Measurements from ENCODE around the gene GJC2.

GJC2 gene

DNA sequence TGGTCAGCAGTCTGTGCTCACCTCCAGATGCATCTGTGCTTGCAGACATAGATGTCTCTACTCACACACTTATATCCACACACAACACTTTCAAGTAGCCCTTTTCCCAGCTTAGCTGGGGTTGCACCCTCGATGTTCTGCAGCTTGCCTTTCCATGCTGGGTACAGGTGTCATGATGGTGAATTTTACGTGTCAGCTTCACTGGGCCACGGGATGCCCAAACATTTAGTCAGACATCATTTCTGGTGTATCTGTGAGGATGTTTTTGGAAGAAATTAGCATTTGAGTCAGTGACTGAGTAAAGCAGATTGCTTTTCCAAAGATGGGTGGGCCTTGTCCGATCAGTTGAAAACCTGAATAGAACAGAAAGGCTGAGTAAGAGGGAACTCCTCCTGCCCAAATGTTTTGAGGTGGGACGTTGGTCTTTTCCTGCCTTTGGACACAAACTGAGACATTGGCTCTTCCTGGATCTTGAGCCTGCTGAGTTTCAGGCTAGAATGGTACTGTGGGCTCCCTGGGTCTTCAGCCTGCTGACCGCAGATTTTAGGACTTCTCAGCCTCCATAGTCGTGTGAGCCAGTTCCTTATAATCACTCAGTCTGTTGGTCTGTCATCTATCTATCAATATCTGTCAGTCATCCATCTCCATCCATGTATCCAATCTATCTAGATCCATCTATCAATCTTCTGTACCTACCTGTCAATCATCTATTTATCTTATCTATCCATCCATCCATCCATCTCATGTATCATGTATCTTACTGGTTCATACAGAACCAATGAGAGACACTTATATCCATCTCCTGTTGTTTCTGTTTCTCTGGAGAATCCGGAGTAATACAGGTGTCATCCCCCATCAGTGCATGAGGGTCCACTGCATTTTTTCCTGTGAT lies 45.4 kb downstream of the GJC2 start:
- DNase-seq: no peak

DNA sequence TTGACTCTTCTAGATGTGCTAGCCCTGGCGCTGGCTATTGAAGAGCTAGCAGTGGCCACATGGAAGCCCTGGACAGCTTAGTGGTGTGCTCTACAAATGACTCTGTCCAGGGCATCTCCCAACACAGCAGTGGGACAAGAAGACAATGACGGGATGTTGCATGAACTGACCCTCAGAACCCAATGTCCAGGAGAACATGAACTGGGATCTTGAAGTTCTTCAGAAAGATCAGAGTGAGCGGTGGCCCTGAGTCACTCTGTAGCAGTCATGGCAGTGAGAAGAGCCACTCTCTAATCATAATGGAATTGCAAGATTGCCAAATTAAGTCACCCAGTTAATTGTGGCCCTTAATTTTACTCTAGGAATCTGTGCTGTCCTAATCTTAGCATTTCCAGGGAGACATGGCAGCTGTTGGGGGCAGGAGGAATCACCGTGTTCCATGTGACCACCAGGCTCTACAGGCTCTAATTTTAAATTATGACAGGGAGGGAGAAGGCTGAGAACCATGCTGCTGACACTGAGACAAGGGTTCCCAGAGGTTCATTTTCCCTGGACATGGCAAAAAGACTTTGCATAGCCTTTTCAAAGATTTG lies 47.9 kb downstream of the GJC2 start:
- no peak for DNase-seq

DNA sequence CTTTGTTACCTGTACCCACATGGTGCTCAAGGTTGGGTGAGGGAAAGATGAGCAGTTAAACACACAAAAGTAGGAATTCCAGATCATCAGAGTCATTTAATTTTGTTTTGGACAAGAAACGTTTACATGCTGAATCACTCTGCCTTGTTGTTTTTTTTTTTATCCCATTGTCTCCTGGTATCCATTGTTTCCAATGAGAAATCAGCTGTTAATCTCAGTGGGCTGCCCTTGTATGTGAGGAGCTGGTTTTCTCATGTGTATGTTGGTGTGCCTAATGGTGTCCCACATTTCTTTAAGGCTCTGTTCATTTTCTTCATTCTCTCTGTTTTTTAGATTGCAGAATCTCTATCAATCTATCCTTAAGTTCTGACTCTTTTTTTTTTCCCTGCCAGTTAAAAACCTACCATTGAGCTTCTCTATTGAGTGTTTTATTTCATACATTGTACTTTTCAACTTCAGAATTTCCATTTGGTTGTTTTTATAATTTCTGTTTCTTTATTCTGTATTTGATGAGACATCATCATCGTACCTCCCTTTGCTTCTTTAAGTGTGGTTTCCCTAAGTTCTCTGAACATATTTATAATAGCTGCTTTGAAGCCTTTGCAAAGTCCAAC lies 49.4 kb downstream of the GJC2 start:
- DNase-seq: no peak

DNA sequence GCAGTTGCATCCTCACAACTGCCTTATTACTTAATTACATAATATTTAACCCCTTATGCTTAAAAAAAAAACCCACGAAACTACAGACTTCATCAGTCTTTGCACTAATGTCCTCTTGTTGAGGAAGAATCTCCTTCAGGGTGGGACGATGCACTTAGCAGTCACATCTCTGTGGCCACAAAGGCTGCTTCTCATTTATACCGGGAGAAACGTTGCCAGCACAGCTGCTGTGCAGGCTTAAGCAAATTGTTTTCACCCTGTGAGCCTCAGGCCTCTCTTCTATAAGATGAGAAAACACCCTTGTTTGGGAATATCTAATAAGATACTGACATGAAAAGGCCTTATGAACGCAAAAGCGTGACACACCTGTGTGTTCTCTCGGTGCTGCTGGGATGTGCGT lies 55.2 kb downstream of the GJC2 start:
- no peak for DNase-seq

DNA sequence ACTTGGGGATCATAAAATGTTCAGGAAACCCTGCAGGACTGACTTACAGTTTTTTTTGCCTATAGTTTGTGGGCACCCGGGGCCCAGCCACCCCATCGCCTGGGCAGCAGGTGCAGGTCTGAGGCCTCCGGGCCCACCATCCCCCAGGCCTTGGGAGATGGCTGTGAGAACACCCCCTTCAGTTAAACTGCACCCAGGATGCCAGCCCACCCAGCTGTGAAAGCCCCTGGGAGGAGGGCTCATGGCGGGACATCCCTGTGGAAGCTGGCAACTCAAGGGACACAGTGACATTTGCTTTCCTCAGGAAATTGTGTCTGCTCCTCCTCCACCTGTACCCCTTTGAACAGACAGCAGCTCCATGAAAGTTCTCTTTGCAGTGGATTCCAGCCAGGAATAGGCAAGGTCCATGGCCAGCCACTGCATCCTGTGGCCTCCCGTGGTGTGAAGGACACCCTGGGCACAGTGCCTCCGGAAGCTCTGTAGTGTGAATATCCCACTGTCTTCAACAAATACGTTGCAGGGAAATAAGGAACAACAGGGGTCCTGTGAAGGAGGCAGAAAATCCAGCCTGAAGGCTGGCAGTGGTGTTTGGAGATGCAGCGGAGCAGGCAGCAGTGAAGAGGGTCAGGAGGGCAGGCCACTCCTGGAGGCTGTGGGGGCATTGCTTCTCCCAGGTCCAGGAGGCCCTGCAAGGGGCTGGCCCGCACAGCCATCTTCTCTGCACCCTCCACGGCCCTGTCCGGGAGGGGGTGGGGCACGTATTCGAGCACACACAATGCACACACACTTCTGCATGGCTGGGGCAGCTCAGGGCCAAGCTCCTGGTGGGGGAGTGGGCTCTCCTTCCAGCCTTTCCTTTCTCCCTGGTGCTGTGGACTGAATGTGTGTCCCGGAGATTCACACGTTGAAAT lies 56.1 kb downstream of the GJC2 start:
- no peak for DNase-seq

DNA sequence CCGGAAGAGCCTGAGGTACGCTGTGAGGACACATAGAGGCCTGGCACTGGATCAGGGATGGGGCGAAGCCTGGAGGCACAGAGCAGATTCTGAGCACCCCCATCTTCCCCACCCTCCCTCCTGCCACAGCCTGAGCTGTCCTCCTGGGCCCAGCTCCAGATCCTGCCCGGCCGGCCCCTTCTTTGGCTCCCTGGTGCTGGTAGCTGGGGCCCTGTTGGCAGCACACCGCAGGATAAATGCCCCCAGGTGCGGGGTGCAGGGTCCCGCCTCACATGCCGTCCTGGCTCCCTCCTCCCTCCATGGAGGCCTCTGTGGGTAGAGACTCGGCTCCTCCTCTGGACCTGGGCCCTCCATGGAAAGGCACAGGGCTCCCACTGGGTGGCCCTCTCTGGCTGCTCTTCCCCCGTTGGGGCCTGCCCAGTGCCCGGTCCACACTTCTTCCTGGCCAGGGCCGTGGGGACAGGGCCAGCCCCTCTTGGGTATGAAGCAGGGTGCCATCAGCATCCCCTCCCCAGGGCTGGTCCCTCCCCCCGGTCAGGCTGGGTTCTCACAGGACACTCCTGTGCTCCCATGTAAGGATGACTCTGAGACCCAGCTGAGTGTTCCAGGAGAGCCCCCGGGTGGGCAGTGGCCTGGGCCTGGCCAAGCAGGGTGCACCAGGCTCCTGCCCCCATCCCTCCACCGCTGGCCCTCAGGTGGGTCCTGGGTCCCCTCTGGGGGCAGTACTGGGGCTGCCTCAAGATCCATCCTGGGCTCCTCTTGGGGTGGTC lies 57.0 kb downstream of the GJC2 start:
- DNase-seq: no peak

DNA sequence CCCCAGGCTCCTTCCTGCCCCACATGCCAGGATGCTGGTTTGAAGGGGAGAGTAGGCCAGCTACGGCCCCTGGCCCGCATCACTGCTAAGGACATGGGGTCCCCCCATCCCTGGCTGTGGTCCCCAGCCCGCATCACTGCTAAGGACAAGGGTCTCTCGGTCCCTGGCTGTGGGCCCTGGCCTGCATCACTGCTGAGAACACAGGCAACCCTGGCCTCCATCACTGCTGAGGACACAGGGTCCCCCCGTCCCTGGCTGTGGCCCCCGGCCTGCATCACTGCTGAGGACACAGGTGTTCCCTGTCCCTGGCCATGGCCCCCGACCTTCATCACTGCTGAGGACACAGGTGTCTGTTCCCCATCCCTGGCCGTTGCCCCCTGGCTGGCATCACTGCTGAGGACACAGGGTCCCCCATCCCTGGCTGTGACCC lies 57.7 kb downstream of the GJC2 start:
- no peak for DNase-seq

DNA sequence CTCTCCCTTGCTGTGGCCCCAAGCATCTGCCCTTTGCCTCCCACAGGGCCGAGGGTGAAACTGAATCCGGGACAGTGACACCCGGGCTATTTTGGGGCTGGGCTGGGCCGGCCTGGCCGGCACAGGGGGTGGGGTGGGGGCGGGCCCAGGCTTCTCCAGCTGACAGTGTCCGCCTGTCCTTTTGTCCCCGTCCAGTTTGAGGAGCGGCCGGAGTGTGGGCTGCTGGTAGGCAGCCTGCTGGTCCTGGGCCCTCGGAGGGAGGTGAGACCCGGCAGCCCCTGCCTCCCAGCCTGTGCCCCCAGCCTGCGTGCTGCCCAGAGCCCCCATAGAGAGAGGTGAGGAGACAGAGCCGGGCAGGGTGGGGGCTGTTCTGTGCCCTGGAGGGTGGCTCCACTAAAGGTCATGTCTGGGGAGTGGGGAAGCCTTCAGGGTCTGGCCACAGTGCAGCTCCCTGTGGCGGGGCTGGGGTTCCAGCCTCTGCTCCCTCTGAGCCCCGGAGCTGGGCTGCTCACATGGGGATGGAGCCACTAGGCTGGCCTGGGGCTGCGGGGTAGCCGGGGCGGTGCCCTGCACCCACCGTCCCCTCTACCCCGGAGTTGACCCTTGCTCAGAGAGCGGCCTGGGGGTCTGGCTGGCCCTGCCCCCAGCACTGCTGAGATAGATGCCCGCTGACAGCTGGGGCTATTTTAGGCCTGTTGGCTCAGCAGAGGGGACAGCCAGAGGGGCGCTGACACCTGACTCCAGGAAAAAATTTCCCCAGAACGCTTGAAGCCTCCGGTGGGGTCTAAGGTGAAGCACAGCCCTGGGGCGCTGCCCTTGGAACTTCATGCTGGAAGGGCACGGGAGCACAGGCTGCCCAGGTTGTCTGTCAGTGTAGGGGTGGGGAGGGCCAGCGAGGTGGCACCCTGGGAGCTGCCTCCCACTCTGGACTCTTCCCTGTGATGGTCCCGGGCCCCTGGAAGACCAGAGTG lies 58.4 kb downstream of the GJC2 start, which contains the start of gene OBSCN:
Gene OBSCN, plus strand, starts transcription at position 194 of the 971 bp plus-strand sequence. CDS start 3,740 bp downstream, outside the sequence.
- DNase-seq: no peak

DNA sequence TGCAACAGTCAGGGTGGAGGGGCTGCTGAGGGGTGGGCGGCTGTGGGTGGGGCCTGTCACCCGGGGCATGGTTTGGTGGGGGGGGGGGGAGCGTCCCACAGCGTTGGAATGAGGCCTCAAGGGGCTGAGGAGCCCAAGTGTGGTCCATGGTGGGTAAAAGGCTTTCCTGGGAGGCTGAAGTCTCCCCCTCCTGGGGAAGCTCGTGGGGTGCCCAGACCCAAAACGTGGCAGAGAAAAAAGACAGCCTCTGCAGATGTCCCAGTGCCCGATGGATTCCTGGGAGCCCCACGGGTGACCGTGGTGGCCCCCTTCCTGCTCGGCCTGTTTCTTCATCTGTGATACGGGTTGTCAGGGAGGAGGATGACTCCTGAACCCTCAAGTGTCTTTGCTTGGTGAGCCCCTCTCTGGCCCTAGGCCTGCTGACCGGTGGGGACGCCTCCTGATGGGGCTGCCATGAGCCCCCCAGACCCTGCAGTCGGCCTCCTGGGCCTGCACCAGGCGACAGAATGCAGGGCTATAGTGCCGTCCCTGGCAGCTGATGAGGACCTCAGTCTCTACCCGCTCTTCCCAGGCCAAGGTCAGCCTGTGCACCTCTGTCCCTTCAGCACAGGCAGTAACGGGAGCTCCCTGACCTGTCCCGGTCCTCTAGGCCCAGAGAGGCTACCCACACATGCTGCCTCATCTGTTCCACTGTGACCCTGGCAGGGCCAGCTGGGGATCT lies 59.3 kb downstream of the GJC2 start:
- no peak for DNase-seq

Data from CD4-positive, alpha-beta T cell treated with Interleukin-1 beta for 1 hour (primary cell).